SJSA1 (cell line): ENCODE data around the gene SNX6. TPM values are rescaled to one million over a fixed set of nuclear protein-coding genes. Genes with fewer than 3 reads are reported as not detected.
"Not testable (repeated sequence)": the region's sequence is repeated elsewhere in the genome, so short reads cannot be mapped to it uniquely, and the experiment has no call there.

Experiments
- DNase-seq, 2 experiments: peaks; one replicate each; pipeline ENCODE4 v3.0.0-alpha.2; 2015 to 2020; ENCODE audit warnings: low spot score in 2 of 2, low read depth in 1 of 2
- H3K27ac ChIP-seq: fragments of 250-450 bp; sonication (Bioruptor Pico); 2 replicates; pipeline ENCODE4 v1.5.1; 2020; ENCODE audit warnings: mild to moderate bottlenecking, moderate library complexity
- H3K27me3 ChIP-seq: fragments of 250-450 bp; sonication (Bioruptor Pico); replicated peaks from 2 replicates; pipeline ENCODE4 v1.5.1; 2020; ENCODE audit warnings: mild to moderate bottlenecking, moderate library complexity
- H3K36me3 ChIP-seq: fragments of 250-450 bp; sonication (Bioruptor Pico); 2 replicates; pipeline ENCODE4 v1.5.1; 2020; ENCODE audit warnings: mild to moderate bottlenecking
- H3K4me1 ChIP-seq: fragments of 250-450 bp; sonication (Bioruptor Pico); replicated peaks from 2 replicates; pipeline ENCODE4 v1.6.1; 2021; ENCODE audit warnings: mild to moderate bottlenecking
- H3K4me3 ChIP-seq: fragments of 250-450 bp; sonication (Bioruptor Pico); 2 replicates; pipeline ENCODE4 v1.5.1; 2020; ENCODE audit warnings: mild to moderate bottlenecking
- H3K9me3 ChIP-seq: fragments of 250-450 bp; sonication (Bioruptor Pico); replicated peaks from 2 replicates; pipeline ENCODE4 v1.5.1; 2020; ENCODE audit warnings: mild to moderate bottlenecking
- total RNA-seq: library from RNA; depleted of rRNA; stranded (reverse); fragments of >200 nt; shearing (Covaris generic); gene quantifications from 2 replicates; pipeline ENCODE4 v1.2.3, GENCODE V29; 2014

Gene SNX6
- total RNA-seq, 1 experiment from 2014 or later: 199 TPM

DNA sequence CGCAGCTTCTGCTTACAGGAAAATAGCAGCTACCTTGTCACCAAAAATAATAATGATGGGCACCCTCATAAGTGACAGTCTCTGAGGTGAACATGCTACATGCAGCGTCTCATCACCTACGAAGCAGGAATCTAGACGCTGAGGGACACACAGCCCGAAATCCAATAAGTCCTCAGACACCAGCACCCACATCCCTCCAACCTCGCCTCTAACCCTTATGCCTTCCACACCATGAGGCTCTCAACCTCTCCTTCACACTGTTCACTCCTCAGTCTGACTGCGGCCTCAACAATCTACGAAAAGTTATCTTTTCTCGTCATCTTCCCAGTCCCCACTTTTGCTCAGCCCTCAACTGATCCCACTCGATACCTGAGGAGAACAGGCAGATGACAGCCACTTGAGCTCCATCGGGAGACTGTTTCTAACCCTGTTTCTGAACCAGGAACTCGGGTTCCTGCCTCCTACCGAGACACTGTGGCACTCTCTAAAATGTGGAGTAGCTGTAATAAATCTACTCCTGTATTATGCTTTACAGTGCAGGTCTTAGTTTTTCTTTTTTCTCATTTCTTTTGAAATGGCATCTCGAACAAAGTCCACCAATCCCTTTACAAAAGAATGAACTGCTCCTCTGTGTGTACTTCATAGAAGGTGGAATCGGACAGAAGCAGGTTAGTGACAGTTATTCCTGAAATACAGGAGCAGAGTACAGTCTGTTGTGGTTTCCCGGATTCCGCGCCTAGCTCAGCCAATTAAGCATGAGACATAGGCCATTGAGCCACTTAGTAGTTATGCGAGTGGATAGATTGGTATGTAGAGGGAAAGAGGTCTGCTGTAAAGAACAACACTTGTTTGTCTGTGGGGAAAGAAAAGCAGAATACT lies 89.5 kb downstream of the SNX6 start:
- peak overlapping the region; percentile 89 for H3K27ac ChIP-seq
- not testable (repeated sequence) for H3K36me3 ChIP-seq, H3K27me3 ChIP-seq, DNase-seq, H3K9me3 ChIP-seq, H3K4me1 ChIP-seq
- H3K4me3 ChIP-seq: peak overlapping the region; percentile 73

- peak; percentile 81 to 98 for DNase-seq
- 0 out of 2 replicates have a peak, but pooled peaks cover 6% of the 10 kb centered on the region for H3K4me1 ChIP-seq
- peak within 1 kb of the TSS; percentile 89 for H3K27ac ChIP-seq
- no peaks in the 10 kb centered on the region for H3K9me3 ChIP-seq
- H3K4me3 ChIP-seq: peak within 1 kb of the TSS; percentile 73
- no peaks in the 10 kb centered on the region for H3K27me3 ChIP-seq
- H3K36me3 ChIP-seq: peaks cover 8% of the 10 kb centered on the region; the same call in 1 of the 2 replicates
These were observed 90.4 kb downstream of the SNX6 start, which contains the start of gene EAPP for GRCh38 chr14:34539407-34540180. EAPP (minus strand) TSS chr14:34539701; CDS start chr14:34539628, 73 bp downstream.

DNA sequence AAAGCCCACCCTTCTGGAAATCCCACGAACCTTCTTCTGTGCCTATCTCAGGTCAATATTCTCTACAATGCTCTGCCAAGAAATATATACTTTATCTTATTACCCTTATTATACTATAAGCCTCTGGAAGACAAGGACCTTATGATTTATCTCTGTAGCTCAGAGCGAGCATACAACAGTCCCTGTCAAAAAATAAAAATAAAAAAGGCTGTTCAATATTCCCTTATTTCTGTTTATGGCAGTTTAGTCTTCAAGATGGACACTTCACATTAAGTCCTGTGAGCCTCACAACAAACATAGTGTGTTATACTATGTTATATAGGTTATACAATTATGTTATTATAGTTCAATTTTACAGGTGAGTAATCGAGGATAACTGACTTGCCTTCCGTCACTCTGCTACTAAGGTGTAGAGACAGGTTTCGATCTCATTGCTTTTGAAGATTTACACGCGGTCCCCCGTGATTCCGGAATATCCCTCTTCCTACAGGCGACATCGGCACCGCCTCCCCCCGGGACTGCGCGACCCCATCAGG lies 91.0 kb downstream of the SNX6 start:
- Histone ChIP-seq H3K4me3 (peak overlapping the region; percentile 73), H3K36me3 (peaks cover 8% of the 10 kb centered on the region; the same call in 1 of the 2 replicates), H3K9me3 (no peaks in the 10 kb centered on the region), H3K27me3 (no peaks in the 10 kb centered on the region), H3K4me1 (0 out of 2 replicates have a peak, but pooled peaks cover 6% of the 10 kb centered on the region), H3K27ac (peak overlapping the region; percentile 89)
- DNase-seq: no peak

GRCh38 chr14:34538096-34538495 lies 91.9 kb downstream of the SNX6 start:
- not testable (repeated sequence) for H3K27me3 ChIP-seq, H3K4me3 ChIP-seq, H3K9me3 ChIP-seq, H3K27ac ChIP-seq, H3K4me1 ChIP-seq, DNase-seq
- H3K36me3 ChIP-seq: peaks cover 15% of the 10 kb centered on the region

DNA sequence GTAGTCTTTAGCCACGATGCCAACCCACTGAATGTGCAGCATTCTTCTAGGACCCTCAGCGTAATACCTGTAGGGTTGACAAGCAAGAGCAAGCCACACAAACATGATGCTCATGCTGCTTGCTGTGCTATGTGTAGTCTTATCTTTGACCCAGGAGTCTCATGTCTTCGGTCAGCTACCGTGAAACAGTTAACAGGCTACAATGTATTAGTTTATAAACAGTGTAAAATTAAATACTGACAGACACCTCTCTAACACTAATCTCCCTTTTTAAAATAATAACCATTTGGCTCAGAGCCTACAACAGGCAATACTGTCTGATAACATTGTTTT lies 92.3 kb downstream of the SNX6 start:
- 0 out of 2 replicates have a peak overlapping the region, but pooled peaks have one; percentile 4 for H3K27ac ChIP-seq
- H3K9me3 ChIP-seq: no peaks in the 10 kb centered on the region
- H3K4me3 ChIP-seq: no peak overlapping the region
- 0 out of 2 replicates have a peak, but pooled peaks cover 6% of the 10 kb centered on the region for H3K4me1 ChIP-seq
- peaks cover 19% of the 10 kb centered on the region for H3K36me3 ChIP-seq
- no peaks in the 10 kb centered on the region for H3K27me3 ChIP-seq
- no peak for DNase-seq

GRCh38 chr14:34536951-34537676 lies 92.8 kb downstream of the SNX6 start:
- peaks cover 19% of the 10 kb centered on the region for H3K36me3 ChIP-seq
- no peaks in the 10 kb centered on the region for H3K9me3 ChIP-seq
- peak in 1 of 2 experiments; percentile 30 for DNase-seq
- 0 out of 2 replicates have a peak, but pooled peaks cover 6% of the 10 kb centered on the region for H3K4me1 ChIP-seq
- H3K27me3 ChIP-seq: no peaks in the 10 kb centered on the region
- 0 out of 2 replicates have a peak overlapping the region, but pooled peaks have one; percentile 4 for H3K27ac ChIP-seq
- no peak overlapping the region for H3K4me3 ChIP-seq

DNA sequence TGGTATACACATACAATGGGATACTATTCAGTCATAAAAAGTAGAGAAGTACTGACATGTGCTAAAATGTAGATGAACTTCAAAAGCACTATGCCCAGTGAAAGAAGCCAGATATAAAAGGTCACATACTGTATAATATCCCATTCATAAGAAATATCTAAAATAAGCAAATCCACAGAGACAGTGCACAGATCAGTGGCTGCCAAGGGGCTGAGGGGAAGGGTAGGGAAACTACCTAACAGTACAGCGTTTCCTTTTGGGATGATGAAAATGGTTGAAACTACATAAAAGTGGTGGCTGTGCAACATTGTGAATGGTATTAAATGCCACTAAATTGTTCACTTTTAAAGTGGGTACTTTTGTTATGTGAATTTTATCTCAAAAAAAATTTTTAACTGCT lies 102.4 kb downstream of the SNX6 start:
- Histone ChIP-seq H3K27ac (no peak overlapping the region), H3K4me1 (no peaks in the 10 kb centered on the region), H3K27me3 (no peaks in the 10 kb centered on the region), H3K4me3 (no peak overlapping the region), H3K36me3 (peaks cover 36% of the 10 kb centered on the region), H3K9me3 (no peaks in the 10 kb centered on the region)
- DNase-seq: no peak

GRCh38 chr14:34524216-34524615 lies 105.7 kb downstream of the SNX6 start:
- H3K4me3 ChIP-seq, H3K27ac ChIP-seq, H3K27me3 ChIP-seq, H3K4me1 ChIP-seq, DNase-seq, H3K9me3 ChIP-seq: not testable (repeated sequence)
- peaks cover 42% of the 10 kb centered on the region for H3K36me3 ChIP-seq

DNA sequence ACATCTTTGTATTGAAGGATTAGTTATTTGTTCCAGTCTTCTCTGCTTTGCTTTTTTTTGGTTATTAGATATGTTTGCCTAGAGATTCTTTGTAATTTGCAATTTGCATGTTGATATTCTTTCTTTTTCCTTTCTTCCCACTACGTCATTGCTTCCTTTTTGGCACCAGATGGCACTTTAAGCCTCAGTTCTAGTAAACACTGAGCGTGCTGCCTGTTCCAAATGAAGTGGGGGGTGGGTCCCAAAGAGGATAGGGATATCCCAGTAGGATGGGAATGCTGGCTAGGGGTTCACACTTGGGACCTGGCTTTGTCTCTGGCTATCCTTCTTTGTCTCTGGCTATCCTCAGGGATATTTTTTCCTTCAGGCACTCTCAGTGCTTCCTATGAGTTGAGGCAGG lies 107.5 kb downstream of the SNX6 start:
- H3K27me3 ChIP-seq: no peaks in the 10 kb centered on the region
- peaks cover 44% of the 10 kb centered on the region for H3K36me3 ChIP-seq
- no peak overlapping the region for H3K4me3 ChIP-seq
- no peak for DNase-seq
- no peaks in the 10 kb centered on the region for H3K4me1 ChIP-seq
- no peak overlapping the region for H3K27ac ChIP-seq
- H3K9me3 ChIP-seq: no peaks in the 10 kb centered on the region

GRCh38 chr14:34521071-34521470 lies 108.9 kb downstream of the SNX6 start:
- not testable (repeated sequence) for H3K27me3 ChIP-seq, H3K27ac ChIP-seq, H3K4me1 ChIP-seq, H3K4me3 ChIP-seq, H3K9me3 ChIP-seq, DNase-seq
- H3K36me3 ChIP-seq: peaks cover 40% of the 10 kb centered on the region

DNA sequence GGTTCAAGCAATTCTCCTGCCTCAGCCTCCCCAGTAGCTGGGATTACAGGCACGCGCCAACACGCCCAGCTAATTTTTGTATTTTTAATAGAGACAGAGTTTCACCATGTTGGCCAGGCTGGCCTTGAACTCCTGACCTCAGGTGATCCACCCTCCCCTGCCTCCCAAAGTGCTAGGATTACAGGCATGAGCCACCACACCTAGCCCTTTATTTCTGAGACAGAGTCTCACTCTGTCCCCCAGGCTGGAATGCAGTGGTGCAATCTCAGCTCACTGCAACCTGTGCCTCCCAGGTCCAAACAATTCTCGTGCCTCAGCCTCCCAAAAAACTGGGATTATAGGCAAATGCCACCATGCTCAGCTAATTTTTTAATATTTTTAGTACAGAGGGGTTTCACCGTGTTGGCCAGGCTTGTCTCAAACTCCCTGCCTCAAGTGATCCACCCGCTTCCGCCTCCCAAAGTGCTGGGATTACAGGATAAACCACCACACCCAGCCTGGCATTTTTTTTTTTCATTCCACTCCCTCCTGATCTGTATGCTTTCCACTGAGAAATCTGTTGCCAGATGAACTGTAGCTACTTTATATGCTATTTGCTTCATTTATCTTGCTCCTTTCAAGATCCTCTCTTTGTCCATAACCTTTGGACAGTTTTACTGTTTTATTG lies 109.5 kb downstream of the SNX6 start:
- not testable (repeated sequence) for H3K27ac ChIP-seq, H3K4me1 ChIP-seq, H3K27me3 ChIP-seq, H3K9me3 ChIP-seq, DNase-seq, H3K4me3 ChIP-seq
- peaks cover 38% of the 10 kb centered on the region for H3K36me3 ChIP-seq
